Measurements from ENCODE around the gene FITM1. TPM values are rescaled to one million over a fixed set of nuclear protein-coding genes. Genes with fewer than 3 reads are reported as not detected.

FITM1 gene
- polyA plus RNA-seq, 3 donors, result 0.68 to 0.86 (median 0.79) TPM

GRCh38 chr14:24137529-24138395 is 7.3 kb downstream of the FITM1 start:
- DNase-seq (ENCODE audit: low read depth in 3 of 3, low spot score in 2 of 3), result no peak

DNA sequence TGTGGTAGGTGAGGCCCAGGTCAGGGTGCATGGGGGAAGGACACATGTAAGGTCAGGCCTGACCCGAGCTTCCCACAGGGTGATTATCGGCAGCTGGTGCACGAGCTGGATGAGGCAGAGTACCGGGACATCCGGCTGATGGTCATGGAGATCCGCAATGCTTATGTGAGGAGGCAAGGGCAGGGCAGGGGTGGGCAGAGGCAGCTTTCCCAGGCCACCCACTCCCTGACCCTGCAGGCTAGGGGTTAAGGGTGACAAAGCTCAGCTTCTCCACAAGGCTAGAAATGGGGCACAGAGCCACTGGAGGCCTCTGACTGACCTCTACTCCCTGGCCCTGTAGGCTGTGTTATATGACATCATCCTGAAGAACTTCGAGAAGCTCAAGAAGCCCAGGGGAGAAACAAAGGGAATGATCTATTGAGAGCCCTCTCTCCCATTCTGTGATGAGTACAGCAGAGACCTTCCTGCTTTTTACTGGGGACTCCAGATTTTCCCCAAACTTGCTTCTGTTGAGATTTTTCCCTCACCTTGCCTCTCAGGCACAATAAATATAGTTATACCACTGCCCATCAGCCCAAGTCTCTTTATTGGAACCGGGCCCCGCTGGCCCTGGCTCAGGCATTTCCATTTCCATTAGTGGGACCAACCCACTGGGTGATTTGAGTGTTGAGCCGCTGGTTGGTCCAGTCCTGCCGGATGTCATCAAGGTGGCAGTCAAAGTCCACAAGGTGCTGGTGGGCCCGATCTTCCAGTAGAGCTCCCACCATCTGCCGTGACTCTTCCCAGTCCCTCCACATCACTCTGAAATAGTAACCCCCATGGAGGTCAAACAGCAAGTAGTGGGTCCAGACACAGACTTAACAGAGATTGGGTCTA is 8.2 kb downstream of the FITM1 start:
- no peak for DNase-seq (ENCODE audit: low read depth in 3 of 3, low spot score in 2 of 3)

- DNase-seq (ENCODE audit: low read depth in 3 of 3, low spot score in 2 of 3), result no peak
These were observed 8.9 kb downstream of the FITM1 start for GRCh38 chr14:24139272-24139934.

DNA sequence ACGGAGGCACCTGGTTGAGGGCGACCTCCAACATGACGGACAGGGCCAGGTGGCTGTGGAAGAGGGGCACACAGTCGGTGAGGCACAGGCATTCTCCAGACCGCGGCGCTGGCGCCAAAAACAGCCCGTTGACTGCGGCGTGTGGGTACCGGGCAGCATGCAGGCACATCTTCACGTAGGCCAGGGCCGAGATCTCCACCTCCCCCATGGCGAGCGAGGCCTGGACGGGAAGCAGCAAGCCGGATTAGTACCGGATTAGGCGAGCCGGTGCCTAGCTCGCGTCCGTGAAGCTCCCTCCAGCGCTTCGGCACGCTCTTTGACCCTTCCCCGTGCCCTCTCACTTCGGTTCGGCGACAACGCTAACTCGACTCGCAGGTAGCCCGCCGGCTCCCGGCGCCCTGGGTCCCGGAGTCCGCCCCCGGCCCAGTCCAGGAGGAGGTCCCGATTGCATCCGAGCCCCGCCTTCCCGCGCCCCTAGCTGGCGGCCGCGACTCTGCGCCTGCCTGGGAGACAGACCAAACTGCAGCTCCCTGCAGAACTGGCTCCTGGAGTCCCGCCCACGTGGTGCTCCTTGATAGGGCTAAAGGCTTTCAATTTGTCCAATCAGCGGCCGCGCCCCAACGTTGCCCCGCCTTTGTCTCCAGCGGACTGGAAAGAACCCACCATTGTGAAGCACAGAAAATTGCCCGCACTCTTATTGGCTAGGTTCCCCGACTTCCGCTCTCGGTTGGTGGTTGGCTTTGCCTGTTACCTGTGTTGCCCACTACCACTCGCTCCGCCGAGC is 10.8 kb downstream of the FITM1 start, which contains the start of gene EMC9:
Gene EMC9, minus strand, starts transcription at position 495 of the 784 bp plus-strand sequence. Its CDS starts 287 bp downstream, at position 208.
- peak; percentile 96 to 100 (median 99) for DNase-seq (ENCODE audit: low read depth in 3 of 3, low spot score in 2 of 3)

DNA sequence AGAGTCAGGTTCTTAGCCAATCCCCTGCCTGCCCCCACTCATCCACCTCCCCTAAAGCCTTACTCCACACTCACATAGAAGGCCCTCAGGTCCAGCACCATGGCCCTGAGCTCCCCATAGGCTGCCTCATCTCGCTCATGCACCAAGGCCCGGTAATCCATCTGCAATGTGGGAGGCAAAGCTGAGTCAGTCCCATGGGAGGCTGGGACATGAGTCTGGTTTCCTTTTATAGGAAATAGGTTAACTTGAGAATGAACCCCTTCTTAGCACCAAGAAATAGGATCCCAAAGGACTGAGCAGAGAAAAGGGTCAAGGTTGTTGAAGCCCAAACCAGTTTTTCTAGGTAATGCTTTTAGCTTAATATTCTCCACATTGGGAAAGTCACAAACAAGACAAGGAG is 13.1 kb downstream of the FITM1 start:
- no peak for DNase-seq (ENCODE audit: low read depth in 3 of 3, low spot score in 2 of 3)

GRCh38 chr14:24144451-24144850 is 14.0 kb downstream of the FITM1 start:
- no peak for DNase-seq (ENCODE audit: low read depth in 3 of 3, low spot score in 2 of 3)

DNA sequence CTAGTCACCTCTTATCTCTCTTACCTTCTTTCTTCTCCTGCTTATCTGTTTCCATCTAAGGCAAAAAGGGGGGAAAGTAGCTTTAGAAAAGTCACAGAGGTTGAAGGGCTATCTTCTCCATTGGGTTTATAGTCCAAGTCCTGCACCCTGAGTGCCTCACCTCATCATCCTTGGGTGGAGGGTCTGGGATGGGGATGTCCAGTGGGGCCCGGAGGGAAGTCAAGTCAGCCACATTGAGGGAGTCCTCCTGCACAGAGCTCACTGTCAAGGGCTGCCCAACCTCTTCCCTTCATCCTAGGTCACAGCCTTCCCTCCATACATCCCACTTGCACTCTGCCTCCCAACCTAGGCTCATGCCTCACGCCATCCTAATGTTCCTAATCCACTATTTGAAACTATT is 14.8 kb downstream of the FITM1 start:
- DNase-seq (ENCODE audit: low read depth in 3 of 3, low spot score in 2 of 3), result no peak

- peak in 1 of 3 donors; percentile 34 for DNase-seq (ENCODE audit: low read depth in 3 of 3, low spot score in 2 of 3)
These were observed 15.4 kb downstream of the FITM1 start for GRCh38 chr14:24145690-24146452.

- peak; percentile 84 to 92 (median 86) for DNase-seq (ENCODE audit: low read depth in 3 of 3, low spot score in 2 of 3)
These were observed 16.1 kb downstream of the FITM1 start, which contains the start of gene PSME2 for GRCh38 chr14:24146453-24146977. PSME2 (minus strand) TSS chr14:24146610; CDS start chr14:24146581, 29 bp downstream.

DNA sequence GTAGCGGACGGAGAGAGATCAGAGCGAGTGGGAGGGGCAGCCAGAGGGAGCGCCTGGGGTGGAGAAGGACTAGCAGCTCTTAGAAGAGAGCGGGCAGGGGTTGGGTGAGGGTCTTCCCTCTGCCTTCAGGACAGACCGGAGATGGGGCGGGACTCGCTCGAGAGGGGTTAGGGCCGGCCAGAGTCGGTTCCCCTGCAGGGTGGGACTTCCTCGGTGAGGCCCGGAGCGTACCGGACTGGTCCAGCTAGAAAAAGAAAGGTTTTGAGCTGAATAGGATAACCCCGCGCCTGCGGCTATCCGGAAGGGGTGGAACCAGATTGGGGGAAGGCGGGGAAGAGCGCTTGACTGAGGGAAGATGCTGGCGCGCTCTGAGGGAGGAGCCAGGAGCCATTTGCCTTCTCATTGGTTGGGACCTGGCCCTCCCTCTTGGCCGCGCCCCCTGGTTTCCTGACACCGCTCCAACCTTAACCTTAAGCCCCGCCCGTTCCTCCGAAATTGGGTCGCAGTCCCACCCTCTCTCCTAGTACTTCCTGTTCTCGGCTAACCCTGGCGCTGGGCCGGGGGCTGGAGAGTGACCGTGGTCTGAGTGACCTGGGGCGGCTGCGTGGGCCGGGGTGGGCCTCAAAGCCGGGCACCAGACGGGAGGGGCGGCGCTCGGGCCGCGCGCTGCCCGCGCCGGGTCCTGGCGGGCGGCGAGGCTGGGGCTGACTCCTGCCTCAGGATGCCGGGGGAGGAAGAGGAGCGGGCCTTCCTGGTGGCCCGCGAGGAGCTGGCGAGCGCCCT is 16.7 kb downstream of the FITM1 start, which contains the start of gene RNF31:
Gene RNF31, plus strand, starts transcription at position 521 of the 783 bp plus-strand sequence. Its CDS starts 201 bp downstream, at position 722.
- peak; percentile 91 to 98 (median 96) for DNase-seq (ENCODE audit: low read depth in 3 of 3, low spot score in 2 of 3)

GRCh38 chr14:24147761-24148428 is 17.4 kb downstream of the FITM1 start:
- no peak for DNase-seq (ENCODE audit: low read depth in 3 of 3, low spot score in 2 of 3)

DNA sequence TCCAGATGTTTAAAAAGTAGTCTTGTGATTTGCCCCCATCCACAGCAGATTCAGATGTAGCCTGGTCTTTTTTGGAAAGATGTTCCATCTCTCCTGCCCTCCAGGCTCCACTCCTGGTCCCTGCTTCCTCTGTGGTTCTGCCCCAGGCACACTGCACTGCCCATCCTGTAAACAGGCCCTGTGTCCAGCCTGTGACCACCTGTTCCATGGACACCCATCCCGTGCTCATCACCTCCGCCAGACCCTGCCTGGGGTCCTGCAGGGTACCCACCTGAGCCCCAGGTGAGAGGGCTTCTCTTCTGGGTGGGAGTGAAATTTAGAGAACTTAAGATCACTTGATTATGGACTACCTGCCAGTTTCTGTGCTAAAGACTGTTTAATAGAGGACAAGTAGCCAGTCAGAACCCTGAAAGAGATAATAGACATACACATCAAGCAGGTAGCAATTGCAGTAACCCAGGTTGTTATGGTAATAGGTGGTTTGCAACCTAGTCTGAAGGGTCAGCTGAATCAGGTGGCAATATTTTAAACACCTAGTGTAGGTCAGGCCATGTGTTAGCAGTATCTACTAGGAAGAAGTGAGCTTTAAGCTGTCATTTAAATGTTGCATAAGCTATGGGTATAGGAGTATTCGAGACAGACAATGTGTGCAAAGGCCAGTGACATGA is 19.0 kb downstream of the FITM1 start:
- DNase-seq (ENCODE audit: low read depth in 3 of 3, low spot score in 2 of 3), result no peak

DNA sequence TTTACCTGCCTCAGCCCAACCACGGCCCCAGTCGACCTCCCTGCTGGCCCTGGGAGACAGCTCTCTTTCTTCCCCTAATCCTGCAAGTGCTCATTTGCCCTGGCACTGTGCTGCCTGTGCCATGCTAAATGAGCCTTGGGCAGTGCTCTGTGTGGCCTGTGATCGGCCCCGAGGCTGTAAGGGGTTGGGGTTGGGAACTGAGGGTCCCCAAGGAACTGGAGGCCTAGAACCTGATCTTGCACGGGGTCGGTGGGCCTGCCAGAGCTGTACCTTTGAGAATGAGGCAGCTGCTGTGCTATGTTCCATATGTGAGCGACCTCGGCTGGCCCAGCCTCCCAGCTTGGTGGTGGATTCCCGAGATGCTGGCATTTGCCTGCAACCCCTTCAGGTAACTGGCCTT is 19.6 kb downstream of the FITM1 start:
- no peak for DNase-seq (ENCODE audit: low read depth in 3 of 3, low spot score in 2 of 3)

DNA sequence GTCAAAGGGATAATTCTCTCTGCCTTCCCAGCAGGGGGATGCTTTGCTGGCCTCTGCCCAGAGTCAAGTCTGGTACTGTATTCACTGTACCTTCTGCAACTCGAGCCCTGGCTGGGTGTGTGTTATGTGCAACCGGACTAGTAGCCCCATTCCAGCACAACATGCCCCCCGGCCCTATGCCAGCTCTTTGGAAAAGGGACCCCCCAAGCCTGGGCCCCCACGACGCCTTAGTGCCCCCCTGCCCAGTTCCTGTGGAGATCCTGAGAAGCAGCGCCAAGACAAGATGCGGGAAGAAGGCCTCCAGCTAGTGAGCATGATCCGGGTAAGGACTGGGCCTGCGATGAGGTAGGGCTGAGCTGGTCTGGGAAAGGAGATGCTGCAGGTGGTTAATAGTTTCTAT is 20.1 kb downstream of the FITM1 start:
- DNase-seq (ENCODE audit: low read depth in 3 of 3, low spot score in 2 of 3), result no peak

DNA sequence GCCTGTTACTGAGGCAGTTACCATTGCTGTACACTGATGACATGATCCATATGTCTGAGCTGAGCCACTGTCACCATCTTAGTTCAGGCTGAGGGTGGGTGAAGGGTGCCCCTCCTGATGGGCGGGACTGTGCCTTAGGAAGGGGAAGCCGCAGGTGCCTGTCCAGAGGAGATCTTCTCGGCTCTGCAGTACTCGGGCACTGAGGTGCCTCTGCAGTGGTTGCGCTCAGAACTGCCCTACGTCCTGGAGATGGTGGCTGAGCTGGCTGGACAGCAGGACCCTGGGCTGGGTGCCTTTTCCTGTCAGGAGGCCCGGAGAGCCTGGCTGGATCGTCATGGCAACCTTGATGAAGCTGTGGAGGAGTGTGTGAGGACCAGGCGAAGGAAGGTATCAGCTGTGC is 20.5 kb downstream of the FITM1 start:
- no peak for DNase-seq (ENCODE audit: low read depth in 3 of 3, low spot score in 2 of 3)

- DNase-seq (ENCODE audit: low read depth in 3 of 3, low spot score in 2 of 3), result no peak
These were observed 21.1 kb downstream of the FITM1 start for GRCh38 chr14:24151404-24152080.

Data from right renal cortex interstitium (tissue), 3 donors.